AG10803 (cell line): Measurements from ENCODE around the gene MISP3.

ENCODE experiments used
- DNase-seq: peaks from one replicate; pipeline ENCODE4 v3.0.0; 2010; ENCODE audit warnings: low read depth
- H3K4me3 ChIP-seq: 2 replicates; pipeline ENCODE4 v1.5.1; 2011; ENCODE audit warnings: mild to moderate bottlenecking, low read length, control low read depth
- CTCF ChIP-seq: conservative IDR thresholded peaks from 2 replicates; pipeline ENCODE4 v1.5.1; 2011; ENCODE audit warnings: mild to moderate bottlenecking, low read length, control low read depth, inconsistent platforms

Gene MISP3

GRCh38 chr19:14112809-14113385, 40.3 kb downstream of the MISP3 start:
- H3K4me3 ChIP-seq, result peak overlapping the region; percentile 24
- TF ChIP-seq CTCF, result no peak
- no peak for DNase-seq

DNA sequence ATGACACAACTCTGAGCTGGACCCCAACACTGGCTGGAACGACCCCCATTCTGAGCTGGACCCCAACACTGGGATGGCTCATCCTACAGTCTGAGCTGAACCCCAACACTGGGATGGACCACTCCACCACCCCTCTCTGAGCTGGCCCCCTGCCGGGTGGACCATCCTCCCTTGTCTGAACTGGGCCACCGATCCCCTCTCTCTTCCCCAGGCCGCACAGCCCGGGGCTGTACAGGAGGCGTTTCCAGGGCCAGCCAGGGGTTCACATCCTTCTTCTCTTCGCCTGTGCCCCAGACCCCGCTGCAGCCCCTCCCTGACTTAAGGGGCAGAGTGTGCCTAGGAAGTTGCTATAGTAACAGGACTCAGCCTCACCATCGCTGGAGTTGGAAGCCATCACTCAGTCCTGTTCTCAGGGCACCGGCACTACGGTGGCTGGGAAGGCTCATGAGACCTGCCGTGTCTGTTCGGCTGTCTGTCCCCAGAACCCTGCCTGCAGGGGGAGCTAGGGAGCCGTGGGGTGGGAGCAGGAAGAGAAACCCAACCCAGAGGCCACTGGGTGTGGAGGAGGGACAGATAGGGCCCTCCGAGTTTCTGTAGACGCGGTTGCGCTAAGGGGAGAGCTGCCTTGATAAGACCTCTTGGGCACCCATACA, 41.3 kb downstream of the MISP3 start:
- no peak for DNase-seq
- TF ChIP-seq CTCF, result no peak

DNA sequence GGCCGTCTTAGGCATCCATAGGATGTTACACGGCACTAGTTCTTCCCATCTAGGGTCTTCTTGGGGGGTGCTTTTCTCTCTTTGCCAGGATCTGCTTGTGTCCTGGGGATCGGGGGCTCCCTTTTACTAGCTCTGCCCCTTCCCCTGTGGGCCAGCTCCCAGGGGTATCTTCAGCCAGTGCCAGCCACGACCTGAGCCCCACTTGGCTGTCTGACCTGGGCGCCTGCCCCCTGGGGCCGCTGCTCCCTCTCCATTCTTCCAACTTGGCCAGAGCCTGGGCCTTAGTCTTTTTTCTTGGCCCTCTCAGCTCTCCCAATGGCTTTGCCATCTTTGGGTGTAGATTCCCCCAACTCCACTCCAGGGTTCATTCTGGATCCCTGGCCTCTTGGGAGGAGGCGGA, 41.9 kb downstream of the MISP3 start:
- no peak overlapping the region for H3K4me3 ChIP-seq
- no peak for DNase-seq
- no peak for TF ChIP-seq CTCF

More for the DNA sequence above, 41.3 kb downstream of the MISP3 start:
- H3K4me3 ChIP-seq, result no peak overlapping the region

DNA sequence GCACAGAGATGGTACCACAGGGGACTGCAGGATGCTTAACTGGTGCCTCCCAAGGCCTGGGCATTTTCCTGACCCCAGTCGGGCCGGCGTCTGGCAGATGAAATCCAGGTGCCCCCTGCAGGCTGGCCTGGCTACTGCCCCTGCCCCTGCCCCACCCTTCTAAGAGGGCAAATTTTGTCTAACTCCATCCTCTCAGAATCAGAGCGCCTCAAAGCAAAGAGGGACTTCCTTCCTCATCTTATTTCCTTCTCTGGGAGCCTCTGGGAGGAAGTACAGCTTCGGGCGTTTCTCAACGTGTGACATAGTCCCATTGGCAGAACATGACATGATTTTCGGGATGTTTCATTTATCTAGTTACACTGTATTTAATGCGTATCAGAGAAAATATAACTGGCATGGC, 42.3 kb downstream of the MISP3 start:
- no peak for DNase-seq
- no peak overlapping the region for H3K4me3 ChIP-seq
- TF ChIP-seq CTCF, result peak; percentile 48

DNA sequence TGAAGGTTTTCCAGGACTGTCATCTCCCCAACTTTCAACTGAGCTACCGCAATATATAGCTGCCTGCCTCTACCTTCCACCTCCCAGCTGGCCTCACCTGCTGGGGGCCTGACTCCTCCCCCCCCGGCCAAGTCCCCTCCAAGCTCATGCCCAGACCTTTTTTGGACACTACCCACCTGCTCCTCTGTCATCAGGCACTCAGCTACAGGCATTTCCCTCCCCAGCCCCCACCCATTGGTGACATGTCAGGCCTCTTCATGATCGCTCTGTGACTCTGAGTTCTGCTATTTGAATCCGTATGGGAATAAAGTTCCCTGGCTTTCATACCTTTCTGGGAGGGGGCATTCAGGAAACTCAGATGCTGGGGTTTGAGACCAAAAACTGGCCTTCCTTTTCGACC, 43.2 kb downstream of the MISP3 start:
- peak overlapping the region; percentile 79 for H3K4me3 ChIP-seq
- no peak for TF ChIP-seq CTCF
- no peak for DNase-seq

DNA sequence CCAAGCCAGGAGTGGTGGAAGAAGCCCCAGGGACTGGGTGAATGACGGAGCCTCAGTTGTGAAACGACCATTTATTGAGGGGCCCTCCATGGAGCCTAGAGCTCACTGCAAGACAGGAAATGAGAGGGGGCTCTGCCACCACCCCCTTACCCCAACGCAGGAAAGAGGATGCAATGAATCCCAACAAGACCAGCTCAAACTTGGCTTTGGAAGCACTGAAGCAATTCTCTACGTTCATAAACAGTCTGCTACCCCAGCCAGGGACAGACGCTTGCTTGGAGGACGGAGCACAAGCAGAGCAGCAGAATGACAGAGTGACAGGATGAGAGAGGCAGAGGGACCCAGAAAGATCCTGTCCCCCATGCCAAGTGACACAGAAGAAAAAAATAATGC, 43.9 kb downstream of the MISP3 start:
- TF ChIP-seq CTCF, result no peak
- no peak for DNase-seq
- peak overlapping the region; percentile 79 for H3K4me3 ChIP-seq

DNA sequence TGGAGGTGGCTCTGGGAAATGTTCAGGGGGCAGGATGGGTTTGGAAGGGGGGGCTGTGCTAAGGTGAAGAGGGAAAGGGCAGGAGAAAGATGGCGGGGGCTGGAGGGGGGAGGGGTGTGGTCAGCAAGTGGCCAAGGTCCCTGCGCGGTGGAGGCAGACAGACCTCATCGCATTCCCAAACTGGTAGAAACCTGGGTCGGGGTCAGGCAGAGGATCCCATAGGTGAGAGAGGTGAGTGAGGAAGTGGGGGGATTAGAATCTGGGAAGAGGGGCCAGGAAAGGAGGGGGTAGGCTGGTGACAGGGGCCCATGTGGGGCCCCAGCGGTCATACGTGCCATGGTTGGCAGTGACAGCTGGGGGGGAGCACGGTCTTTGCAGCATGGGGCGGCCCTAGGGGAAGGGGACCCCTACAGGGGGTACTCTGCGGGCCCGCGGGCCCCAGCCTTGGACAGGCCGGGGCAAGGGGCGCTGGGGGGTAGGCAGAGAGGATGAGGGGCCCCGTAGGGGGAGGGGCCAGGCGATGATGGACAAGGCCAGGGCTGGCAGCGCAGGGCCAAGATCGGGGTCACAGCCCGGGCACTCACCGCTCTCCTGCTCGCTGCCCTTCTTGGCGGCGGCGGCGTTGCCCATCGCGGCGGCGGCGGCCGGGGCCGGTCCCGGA, 44.5 kb downstream of the MISP3 start:
- no peak for DNase-seq
- no peak for TF ChIP-seq CTCF
- peak overlapping the region; percentile 79 for H3K4me3 ChIP-seq
